GM20000 (cell line): Measurements from ENCODE around the gene CNOT10.
A peak's percentile ranks its signal among the peaks of the same experiment; 100 is the strongest.

Experiments
- DNase-seq: peaks from one replicate; pipeline ENCODE4 v3.0.0; 2012; ENCODE audit warnings: low spot score
- CTCF ChIP-seq: IDR thresholded peaks from 2 replicates; pipeline ENCODE4 v1.5.1; 2012; ENCODE audit warnings: mild to moderate bottlenecking, control low read depth; ENCODE audit errors: extremely low read depth, missing control alignments

CNOT10 gene

GRCh38 chr3:32815841-32816438 is 131.0 kb downstream of the CNOT10 start:
- TF ChIP-seq CTCF = no peak
- peak; percentile 32 for DNase-seq

- no peak for TF ChIP-seq CTCF
- peak; percentile 68 for DNase-seq
Observed at GRCh38 chr3:32816439-32817256, 131.7 kb downstream of the CNOT10 start.

GRCh38 chr3:32817257-32817557 is 132.2 kb downstream of the CNOT10 start:
- TF ChIP-seq CTCF = no peak
- peak; percentile 60 for DNase-seq

- TF ChIP-seq CTCF = no peak
- peak; percentile 63 for DNase-seq
Observed at GRCh38 chr3:32817558-32818228, 132.7 kb downstream of the CNOT10 start, which contains the start of gene TRIM71. TSS of gene TRIM71 (plus strand) at chr3:32817997. CDS start at chr3:32818081, 84 bp downstream.

GRCh38 chr3:32818229-32818969 is 133.4 kb downstream of the CNOT10 start:
- peak; percentile 65 for DNase-seq
- no peak for TF ChIP-seq CTCF

- no peak for DNase-seq
- no peak for TF ChIP-seq CTCF
Observed at GRCh38 chr3:32818970-32819511, 134.1 kb downstream of the CNOT10 start.
